Measurements from ENCODE around the gene MUSK. TPM values are rescaled to one million over a fixed set of nuclear protein-coding genes. Genes with fewer than 3 reads are reported as not detected.

MUSK gene
- total and polyA plus RNA-seq, 2 donors (not counting 1 experiment from before 2014, with no cell fraction given): not detected

DNA sequence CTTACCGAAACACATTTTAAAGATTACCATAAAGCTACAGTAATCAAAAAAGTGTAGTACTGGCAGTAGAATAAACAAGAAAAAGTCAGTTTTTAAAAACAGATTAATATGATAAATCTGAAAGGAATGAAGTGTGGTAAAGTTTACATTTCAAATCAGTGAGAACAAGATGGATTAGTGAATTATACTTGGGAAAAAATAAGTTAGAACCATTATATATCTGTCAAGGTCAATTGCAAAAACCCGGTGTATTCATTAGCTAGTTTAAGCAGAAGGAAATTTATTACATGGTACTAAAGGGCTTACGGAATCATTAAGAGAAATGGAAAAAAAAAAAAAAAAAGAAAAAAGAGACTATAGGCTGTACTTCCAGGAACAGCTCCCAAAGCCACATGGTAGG is 164.3 kb downstream of the MUSK start:
- no peak overlapping the region for H3K4me2 ChIP-seq (replicated peaks; ENCODE audit: low read depth, low read length, poor library complexity, severe bottlenecking)
- H3K4me1 ChIP-seq (ENCODE audit: control insufficient read depth in 2 of 2, insufficient read depth in 2 of 2, low read length in 2 of 2): no peaks in the 10 kb centered on the region
- H3K27ac Mint-ChIP-seq: no peak overlapping the region
- no peak for TF ChIP-seq EZH2 (IDR thresholded peaks at IDR 0.05; ENCODE audit: borderline replicate concordance, insufficient read depth, low read depth, low read length, poor library complexity, severe bottlenecking)
- TF ChIP-seq CTCF (IDR thresholded peaks at IDR 0.05): no peak
- no peak overlapping the region for H3K9ac ChIP-seq (ENCODE audit: low read length)
- ChIA-PET CTCF (no interaction called here), POLR2A (interaction anchor here (0.6 kb wide), 1 partner anchor 111 kb away, joined by 8 read pairs; no protein-coding TSS in a partner anchor)
- ATAC-seq (ENCODE audit: low read depth) (no peak), DNase-seq (no peak)
- H3K4me1 Mint-ChIP-seq: no peaks in the 10 kb centered on the region
- no peaks in the 10 kb centered on the region for H4K20me1 ChIP-seq (ENCODE audit: control insufficient read depth, insufficient read depth, low read length, poor library complexity, severe bottlenecking)
- H3K36me3 ChIP-seq (replicated peaks in 1 of 2; ENCODE audit: control extremely low read depth in 1 of 2, control insufficient read depth in 1 of 2, extremely low read depth in 1 of 2, insufficient read depth in 2 of 2, low read length in 1 of 2): no peaks in the 10 kb centered on the region
- no peak overlapping the region for H3K4me3 Mint-ChIP-seq
- H3K79me2 ChIP-seq (ENCODE audit: control insufficient read depth, insufficient read depth, low read length): no peaks in the 10 kb centered on the region
- H3K27me3 ChIP-seq (replicated peaks in 1 of 4; ENCODE audit: control extremely low read depth in 1 of 4, control insufficient read depth in 3 of 4, insufficient read depth in 4 of 4, low read length in 3 of 4): no peaks in the 10 kb centered on the region
- no CpG with 5 or more reads among the region's 3 CpGs for WGBS (ENCODE audit: insufficient coverage)
- intact Hi-C loops (cut with micrococcal nuclease): no loop called here
- H3K27me3 Mint-ChIP-seq: no peaks in the 10 kb centered on the region
- no peak overlapping the region for H3K27ac ChIP-seq (ENCODE audit: low read length in 2 of 2)
- peaks cover 2% of the 10 kb centered on the region for H3K9me3 Mint-ChIP-seq (ENCODE audit: insufficient read depth)
- no peaks in the 10 kb centered on the region for H3K9me3 ChIP-seq (ENCODE audit: control extremely low read depth in 1 of 3, control insufficient read depth in 2 of 3, insufficient read depth in 1 of 3, low read length in 2 of 3)
- no peak overlapping the region for H3K4me3 ChIP-seq (ENCODE audit: control extremely low read depth in 1 of 5, extremely low read depth in 1 of 5, insufficient read depth in 1 of 5, low read depth in 2 of 5, low read length in 4 of 5)
- H2AFZ ChIP-seq (ENCODE audit: insufficient read depth, low read depth, low read length, poor library complexity, severe bottlenecking): no peak overlapping the region

DNA sequence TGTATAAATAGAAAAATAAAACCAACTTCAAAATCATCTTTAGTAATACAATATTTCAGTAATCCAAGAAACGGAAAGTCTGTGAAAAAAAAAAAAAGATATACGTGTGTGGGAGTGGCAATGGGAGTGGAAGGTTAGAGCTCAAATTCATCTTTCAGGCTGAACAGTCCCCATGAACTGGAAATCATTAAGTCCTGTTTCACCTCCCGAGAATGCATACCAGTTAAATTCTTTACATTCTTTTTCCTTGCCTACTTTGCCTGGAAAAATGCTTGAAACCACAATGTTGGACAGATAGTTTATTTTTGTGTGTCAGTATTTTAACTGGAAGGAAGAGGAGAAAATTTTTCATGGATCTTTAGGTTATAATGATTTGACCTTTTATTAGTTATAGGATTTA is 166.8 kb downstream of the MUSK start:
- H3K4me3 Mint-ChIP-seq: no peak overlapping the region
- no peak overlapping the region for H3K4me2 ChIP-seq (replicated peaks; ENCODE audit: low read depth, low read length, poor library complexity, severe bottlenecking)
- H3K27ac Mint-ChIP-seq: no peak overlapping the region
- H3K27me3 ChIP-seq (replicated peaks in 1 of 4; ENCODE audit: control extremely low read depth in 1 of 4, control insufficient read depth in 3 of 4, insufficient read depth in 4 of 4, low read length in 3 of 4): no peaks in the 10 kb centered on the region
- H3K4me3 ChIP-seq (ENCODE audit: control extremely low read depth in 1 of 5, extremely low read depth in 1 of 5, insufficient read depth in 1 of 5, low read depth in 2 of 5, low read length in 4 of 5): no peak overlapping the region
- CTCF ChIA-PET: no interaction called here
- no CpG with 5 or more reads among the region's 3 CpGs for WGBS (ENCODE audit: insufficient coverage)
- no peaks in the 10 kb centered on the region for H3K36me3 ChIP-seq (replicated peaks in 1 of 2; ENCODE audit: control extremely low read depth in 1 of 2, control insufficient read depth in 1 of 2, extremely low read depth in 1 of 2, insufficient read depth in 2 of 2, low read length in 1 of 2)
- no peak overlapping the region for H2AFZ ChIP-seq (ENCODE audit: insufficient read depth, low read depth, low read length, poor library complexity, severe bottlenecking)
- no peaks in the 10 kb centered on the region for H3K4me1 ChIP-seq (ENCODE audit: control insufficient read depth in 2 of 2, insufficient read depth in 2 of 2, low read length in 2 of 2)
- no peaks in the 10 kb centered on the region for H3K79me2 ChIP-seq (ENCODE audit: control insufficient read depth, insufficient read depth, low read length)
- H3K9me3 Mint-ChIP-seq (ENCODE audit: insufficient read depth): peaks cover 2% of the 10 kb centered on the region
- H3K27ac ChIP-seq (ENCODE audit: low read length in 2 of 2): no peak overlapping the region
- intact Hi-C loops (cut with micrococcal nuclease): no loop called here
- DNase-seq (no peak), ATAC-seq (ENCODE audit: low read depth) (no peak)
- H3K9me3 ChIP-seq (ENCODE audit: control extremely low read depth in 1 of 3, control insufficient read depth in 2 of 3, insufficient read depth in 1 of 3, low read length in 2 of 3): no peaks in the 10 kb centered on the region
- TF ChIP-seq EZH2 (IDR thresholded peaks at IDR 0.05; ENCODE audit: borderline replicate concordance, insufficient read depth, low read depth, low read length, poor library complexity, severe bottlenecking) (no peak), CTCF (IDR thresholded peaks at IDR 0.05) (no peak)
- H3K4me1 Mint-ChIP-seq: no peaks in the 10 kb centered on the region
- H4K20me1 ChIP-seq (ENCODE audit: control insufficient read depth, insufficient read depth, low read length, poor library complexity, severe bottlenecking): no peaks in the 10 kb centered on the region
- POLR2A ChIA-PET: no interaction called here
- no peaks in the 10 kb centered on the region for H3K27me3 Mint-ChIP-seq
- H3K9ac ChIP-seq (ENCODE audit: low read length): no peak overlapping the region
